LNCaP clone FGC (cell line): Measurements from ENCODE around the gene PTMS.

Experiments
- DNase-seq: peaks from one replicate; pipeline ENCODE4 v3.0.0-alpha.2; 2011; ENCODE audit warnings: low read depth
- H3K4me3 ChIP-seq: 2 replicates; pipeline ENCODE4 v1.5.1; 2011; ENCODE audit warnings: mild to moderate bottlenecking, low read depth, low read length, control low read depth
- TF ChIP-seq, protein P1 (sequence below): IDR thresholded peaks from 2 replicates; pipeline ENCODE4 v1.5.1; 2012; ENCODE audit warnings: mild to moderate bottlenecking; ENCODE audit not compliant: control insufficient read depth, insufficient read depth; ENCODE audit errors: extremely low read depth

PTMS gene

GRCh38 chr12:6810758-6811157 is 44.6 kb downstream of the PTMS start:
- H3K4me3 ChIP-seq = no peak overlapping the region
- no peak for DNase-seq
- TF ChIP-seq, protein P1, sequence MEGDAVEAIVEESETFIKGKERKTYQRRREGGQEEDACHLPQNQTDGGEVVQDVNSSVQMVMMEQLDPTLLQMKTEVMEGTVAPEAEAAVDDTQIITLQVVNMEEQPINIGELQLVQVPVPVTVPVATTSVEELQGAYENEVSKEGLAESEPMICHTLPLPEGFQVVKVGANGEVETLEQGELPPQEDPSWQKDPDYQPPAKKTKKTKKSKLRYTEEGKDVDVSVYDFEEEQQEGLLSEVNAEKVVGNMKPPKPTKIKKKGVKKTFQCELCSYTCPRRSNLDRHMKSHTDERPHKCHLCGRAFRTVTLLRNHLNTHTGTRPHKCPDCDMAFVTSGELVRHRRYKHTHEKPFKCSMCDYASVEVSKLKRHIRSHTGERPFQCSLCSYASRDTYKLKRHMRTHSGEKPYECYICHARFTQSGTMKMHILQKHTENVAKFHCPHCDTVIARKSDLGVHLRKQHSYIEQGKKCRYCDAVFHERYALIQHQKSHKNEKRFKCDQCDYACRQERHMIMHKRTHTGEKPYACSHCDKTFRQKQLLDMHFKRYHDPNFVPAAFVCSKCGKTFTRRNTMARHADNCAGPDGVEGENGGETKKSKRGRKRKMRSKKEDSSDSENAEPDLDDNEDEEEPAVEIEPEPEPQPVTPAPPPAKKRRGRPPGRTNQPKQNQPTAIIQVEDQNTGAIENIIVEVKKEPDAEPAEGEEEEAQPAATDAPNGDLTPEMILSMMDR = no peak

GRCh38 chr12:6813363-6813762 is 47.2 kb downstream of the PTMS start:
- no peak for DNase-seq
- no peak overlapping the region for H3K4me3 ChIP-seq
- TF ChIP-seq, protein P1 = no peak

DNA sequence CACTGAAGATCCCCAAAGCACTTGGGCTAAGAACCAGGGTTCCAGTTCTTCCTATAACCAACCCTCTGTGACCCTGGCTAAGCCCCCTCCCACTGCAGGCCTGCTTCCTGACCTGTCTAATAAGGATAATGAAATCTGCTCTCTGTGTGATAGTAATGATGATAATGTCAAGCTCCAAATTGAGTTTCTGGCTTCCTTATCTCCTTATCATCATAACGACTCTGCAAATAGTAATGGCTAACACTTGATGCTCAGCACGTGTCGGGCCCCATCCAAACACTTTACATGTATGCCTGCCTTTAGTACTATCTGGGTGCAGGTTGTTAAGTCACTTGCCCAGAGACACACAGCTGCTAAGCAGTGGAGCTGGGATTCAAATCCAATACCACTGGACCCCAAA is 50.4 kb downstream of the PTMS start:
- DNase-seq = no peak
- TF ChIP-seq, protein P1 = no peak
- H3K4me3 ChIP-seq = no peak overlapping the region

DNA sequence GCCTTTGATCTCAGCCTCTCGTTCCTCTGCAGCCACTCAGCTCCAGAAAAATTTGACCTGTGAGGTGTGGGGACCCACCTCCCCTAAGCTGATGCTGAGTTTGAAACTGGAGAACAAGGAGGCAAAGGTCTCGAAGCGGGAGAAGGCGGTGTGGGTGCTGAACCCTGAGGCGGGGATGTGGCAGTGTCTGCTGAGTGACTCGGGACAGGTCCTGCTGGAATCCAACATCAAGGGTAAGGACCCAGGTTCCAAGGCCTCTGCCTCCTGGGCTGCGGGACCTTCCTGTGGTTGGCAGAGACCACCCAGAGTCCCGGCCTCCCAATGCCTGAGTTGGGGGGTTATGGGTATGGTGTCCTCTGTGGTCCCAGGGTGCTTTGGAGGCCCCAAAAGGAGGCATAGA is 50.9 kb downstream of the PTMS start:
- no peak overlapping the region for H3K4me3 ChIP-seq
- no peak for DNase-seq
- TF ChIP-seq, protein P1 = no peak

DNA sequence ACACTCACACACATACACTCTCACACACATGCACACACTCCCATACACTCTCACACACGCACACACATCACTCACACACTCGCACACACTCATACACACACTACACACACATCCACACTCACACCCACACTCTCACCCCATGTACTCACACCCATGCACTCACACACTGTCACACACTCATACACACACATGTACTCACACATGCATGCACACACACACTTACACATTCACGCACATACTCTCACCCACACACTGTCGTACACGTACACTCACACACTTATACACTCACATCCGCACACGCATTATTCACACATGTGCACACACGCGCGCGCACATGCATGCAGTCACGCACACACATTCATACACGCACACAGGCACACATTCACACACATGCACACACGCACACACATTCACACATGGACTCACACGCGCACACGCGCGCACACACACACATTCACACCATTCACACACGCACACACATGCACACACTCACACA is 51.5 kb downstream of the PTMS start:
- DNase-seq = no peak
- no peak overlapping the region for H3K4me3 ChIP-seq
- TF ChIP-seq, protein P1 = no peak

GRCh38 chr12:6818222-6818621 is 52.1 kb downstream of the PTMS start:
- TF ChIP-seq, protein P1 = no peak
- H3K4me3 ChIP-seq = no peak overlapping the region
- no peak for DNase-seq

DNA sequence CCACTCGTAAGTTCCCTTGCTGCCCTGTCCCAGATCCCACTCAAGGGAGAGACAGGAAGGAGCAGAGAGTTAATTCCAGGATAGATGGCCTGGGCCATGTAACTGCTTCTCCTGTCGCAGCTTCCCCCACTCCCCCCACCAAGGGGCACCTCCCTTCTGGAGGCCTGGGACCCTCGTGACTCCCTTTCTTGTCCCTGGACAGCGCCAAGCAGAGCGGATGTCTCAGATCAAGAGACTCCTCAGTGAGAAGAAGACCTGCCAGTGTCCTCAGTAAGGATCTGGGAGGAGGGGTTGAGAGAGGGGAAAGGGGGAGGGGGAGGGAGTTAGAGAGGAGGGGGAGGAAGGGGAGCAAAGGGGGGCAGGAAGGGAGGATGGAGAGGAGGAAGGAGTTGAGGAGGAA is 52.5 kb downstream of the PTMS start:
- TF ChIP-seq, protein P1 = no peak
- DNase-seq = no peak
- H3K4me3 ChIP-seq = no peak overlapping the region
